ENCODE results near the gene HOXD9. TPM values are rescaled to one million over a fixed set of nuclear protein-coding genes. Genes with fewer than 3 reads are reported as not detected.

HOXD9 gene
- total RNA-seq, 2 experiments from 2014 or later, result not detected

DNA sequence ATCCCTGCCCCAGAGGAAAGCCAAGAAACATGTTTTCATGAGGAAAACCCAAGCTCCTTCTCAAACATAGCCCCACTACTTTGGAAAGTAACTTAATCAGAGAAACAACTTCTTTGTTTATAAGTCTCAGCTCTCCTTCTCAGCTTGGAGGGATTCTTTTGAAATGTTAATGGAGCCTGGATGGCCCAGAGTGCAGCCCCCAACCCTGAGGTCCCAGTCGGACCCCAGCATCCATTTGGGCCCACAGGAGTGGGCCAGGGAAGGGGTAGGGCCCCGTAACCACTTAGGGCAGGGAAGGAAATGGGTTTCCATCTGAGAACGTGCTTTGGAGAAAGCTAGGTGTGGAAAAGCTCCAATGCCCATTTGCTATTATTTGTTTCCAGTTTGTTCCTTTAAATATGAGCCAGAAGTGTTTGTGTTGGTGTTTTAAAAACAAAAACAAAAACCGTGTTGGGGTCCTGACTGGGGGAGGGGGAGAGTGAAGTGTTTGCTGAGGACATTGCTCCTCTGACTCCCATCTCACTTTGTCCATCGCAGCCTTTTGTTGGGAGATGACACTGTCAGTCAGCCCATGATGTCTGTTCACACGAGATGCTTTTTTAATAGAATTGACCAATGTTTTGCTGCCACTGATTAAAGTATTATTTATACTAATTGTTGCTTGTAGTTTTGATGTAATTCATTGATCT lies 33.0 kb downstream of the HOXD9 start:
- Mint-ChIP-seq H3K9me3 (no peaks in the 10 kb centered on the region), H3K36me3 (ENCODE audit: low read depth) (no peaks in the 10 kb centered on the region), H3K27ac (no peak overlapping the region), H3K27me3 (peaks cover 70% of the 10 kb centered on the region), H3K4me3 (no peak overlapping the region), H3K4me1 (ENCODE audit: low read depth) (peaks cover 15% of the 10 kb centered on the region)
- POLR2A ChIA-PET, result no interaction called here
- TF ChIP-seq, protein P1, sequence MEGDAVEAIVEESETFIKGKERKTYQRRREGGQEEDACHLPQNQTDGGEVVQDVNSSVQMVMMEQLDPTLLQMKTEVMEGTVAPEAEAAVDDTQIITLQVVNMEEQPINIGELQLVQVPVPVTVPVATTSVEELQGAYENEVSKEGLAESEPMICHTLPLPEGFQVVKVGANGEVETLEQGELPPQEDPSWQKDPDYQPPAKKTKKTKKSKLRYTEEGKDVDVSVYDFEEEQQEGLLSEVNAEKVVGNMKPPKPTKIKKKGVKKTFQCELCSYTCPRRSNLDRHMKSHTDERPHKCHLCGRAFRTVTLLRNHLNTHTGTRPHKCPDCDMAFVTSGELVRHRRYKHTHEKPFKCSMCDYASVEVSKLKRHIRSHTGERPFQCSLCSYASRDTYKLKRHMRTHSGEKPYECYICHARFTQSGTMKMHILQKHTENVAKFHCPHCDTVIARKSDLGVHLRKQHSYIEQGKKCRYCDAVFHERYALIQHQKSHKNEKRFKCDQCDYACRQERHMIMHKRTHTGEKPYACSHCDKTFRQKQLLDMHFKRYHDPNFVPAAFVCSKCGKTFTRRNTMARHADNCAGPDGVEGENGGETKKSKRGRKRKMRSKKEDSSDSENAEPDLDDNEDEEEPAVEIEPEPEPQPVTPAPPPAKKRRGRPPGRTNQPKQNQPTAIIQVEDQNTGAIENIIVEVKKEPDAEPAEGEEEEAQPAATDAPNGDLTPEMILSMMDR (IDR thresholded peaks at IDR 0.05), result no peak
- CTCF ChIA-PET, result interaction anchor here (1.0 to 2.3 kb wide), 5 partner anchors 16 to 399 kb away, joined by 3 to 7 read pairs (median 4); no protein-coding TSS in a partner anchor
- intact Hi-C loops (cut with micrococcal nuclease), result no loop called here
- no peak for DNase-seq
- no peak for ATAC-seq

DNA sequence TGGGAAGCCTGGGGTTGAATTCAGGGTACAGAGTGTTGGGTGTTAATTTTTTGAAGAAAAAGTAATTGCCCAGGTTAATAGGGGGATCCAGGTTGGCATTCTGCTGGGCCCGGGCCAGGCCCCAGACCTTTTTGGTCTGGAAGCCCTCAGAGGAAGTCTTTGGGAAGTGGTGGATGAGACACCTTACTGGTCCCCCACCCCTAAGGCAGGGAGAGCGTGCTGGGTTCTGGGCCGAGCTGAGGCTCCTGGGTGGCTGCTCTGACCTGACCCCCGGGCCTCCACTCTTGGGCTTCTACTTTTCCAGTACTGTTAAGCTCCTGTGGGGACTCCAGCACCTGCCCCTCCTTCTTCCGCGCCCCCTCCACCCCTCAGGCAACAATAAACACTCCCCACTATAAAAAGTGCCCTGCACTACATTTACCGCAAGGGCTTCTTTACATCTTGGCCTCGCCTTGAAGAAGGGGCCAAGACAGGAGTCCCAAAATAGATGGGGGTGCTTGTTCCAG lies 33.8 kb downstream of the HOXD9 start:
- no peak for DNase-seq
- H3K27ac Mint-ChIP-seq, result no peak overlapping the region
- TF ChIP-seq, protein P1 (IDR thresholded peaks at IDR 0.05), result no peak
- POLR2A ChIA-PET, result no interaction called here
- H3K27me3 Mint-ChIP-seq, result peaks cover 68% of the 10 kb centered on the region
- H3K4me3 Mint-ChIP-seq, result no peak overlapping the region
- H3K9me3 Mint-ChIP-seq, result no peaks in the 10 kb centered on the region
- CTCF ChIA-PET, result interaction anchor here (2.1 to 2.3 kb wide), 2 partner anchors 17 to 46 kb away, joined by 4 to 7 read pairs; no protein-coding TSS in a partner anchor
- intact Hi-C loops (cut with micrococcal nuclease), result no loop called here
- H3K36me3 Mint-ChIP-seq (ENCODE audit: low read depth), result no peaks in the 10 kb centered on the region
- ATAC-seq, result no peak
- H3K4me1 Mint-ChIP-seq (ENCODE audit: low read depth), result peaks cover 15% of the 10 kb centered on the region

DNA sequence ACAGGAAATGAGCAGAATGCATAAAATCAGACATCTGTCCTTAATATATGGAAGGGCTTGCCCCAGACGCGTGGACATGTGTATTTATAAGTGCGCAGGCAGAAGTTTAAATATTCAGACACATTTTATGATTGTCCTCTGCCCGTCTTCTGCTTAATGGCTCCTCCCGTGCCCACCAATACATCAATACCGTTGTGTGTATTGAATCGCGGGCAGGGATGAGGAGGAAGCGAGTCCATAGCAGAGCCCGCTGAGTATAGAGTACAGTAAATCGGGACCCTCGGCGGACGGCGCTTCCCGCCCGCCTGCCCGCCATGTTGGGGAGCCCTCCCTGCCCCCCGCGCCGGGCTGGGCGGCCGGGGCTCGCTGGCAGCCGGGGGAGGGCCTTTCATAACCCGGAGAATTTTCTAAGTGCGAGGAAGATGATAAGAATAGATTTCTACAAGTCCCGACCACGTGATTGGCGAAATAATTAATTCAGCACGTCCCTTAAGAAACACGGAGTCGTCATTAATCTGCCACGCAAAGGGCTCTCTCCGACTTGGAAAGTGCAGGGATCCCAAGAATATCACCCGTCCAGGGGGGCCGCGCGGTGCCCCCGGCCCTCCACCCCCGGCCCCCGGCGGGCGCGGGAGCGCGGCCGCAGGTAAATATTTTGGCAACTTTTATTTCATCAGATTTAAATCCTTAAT lies 34.4 kb downstream of the HOXD9 start, which contains the start of gene HOXD3:
Gene HOXD3, plus strand, starts transcription at position 501 of the 692 bp plus-strand sequence. CDS start 11,808 bp downstream, outside the sequence.
- ChIA-PET CTCF (no interaction called here), POLR2A (interaction anchor here (0.6 kb wide), 1 partner anchor 12 kb away, joined by 3 read pairs; no protein-coding TSS in a partner anchor)
- no peaks in the 10 kb centered on the region for H3K36me3 Mint-ChIP-seq (ENCODE audit: low read depth)
- DNase-seq, result no peak
- H3K27ac Mint-ChIP-seq, result no peak within 1 kb of the TSS
- intact Hi-C loops (cut with micrococcal nuclease), result no loop called here
- peaks cover 15% of the 10 kb centered on the region for H3K4me1 Mint-ChIP-seq (ENCODE audit: low read depth)
- H3K4me3 Mint-ChIP-seq, result peak within 1 kb of the TSS; percentile 28
- H3K27me3 Mint-ChIP-seq, result peaks cover 70% of the 10 kb centered on the region
- TF ChIP-seq, protein P1 (IDR thresholded peaks at IDR 0.05), result no peak
- no peaks in the 10 kb centered on the region for H3K9me3 Mint-ChIP-seq
- ATAC-seq, result no peak

DNA sequence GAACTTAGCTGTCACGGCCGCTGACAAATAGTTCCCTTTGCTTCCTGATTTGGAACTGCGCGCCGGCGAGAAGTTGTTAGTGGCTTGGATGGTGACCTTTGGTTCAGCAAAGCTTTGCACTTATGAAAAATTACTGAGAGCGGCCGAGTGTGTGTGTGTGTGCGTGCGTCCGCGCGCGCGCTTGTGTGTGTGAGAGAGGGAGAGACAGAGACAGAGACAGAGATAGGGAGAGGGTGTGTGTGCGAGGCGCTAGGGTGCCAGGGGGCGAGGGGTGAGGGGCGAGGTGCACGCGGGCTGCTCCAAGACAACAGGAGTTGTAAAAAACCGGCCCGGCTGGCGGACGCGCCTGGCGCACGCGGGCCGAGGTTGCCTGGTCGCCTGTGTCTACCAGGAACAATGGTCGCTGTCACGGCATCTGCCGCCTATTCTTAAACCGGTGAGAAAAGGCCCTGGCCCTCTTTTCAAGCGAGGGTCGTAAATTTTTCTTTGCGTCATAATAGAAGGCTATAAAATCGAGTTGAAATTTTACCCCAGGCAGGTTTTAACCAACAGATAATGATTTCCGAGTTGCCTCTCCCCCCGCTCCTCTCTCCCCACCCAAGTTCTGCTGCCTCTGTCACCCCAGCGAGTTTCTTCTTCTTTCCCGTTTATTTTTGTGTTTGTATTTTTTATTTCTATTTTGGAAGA lies 35.1 kb downstream of the HOXD9 start:
- ChIA-PET POLR2A (interaction anchor here (0.6 kb wide), 1 partner anchor 13 kb away, joined by 3 read pairs; no protein-coding TSS in a partner anchor), CTCF (interaction anchor here (1.1 kb wide), 1 partner anchor 297 kb away, joined by 3 read pairs; no protein-coding TSS in a partner anchor)
- Mint-ChIP-seq H3K4me1 (ENCODE audit: low read depth) (peaks cover 12% of the 10 kb centered on the region), H3K36me3 (ENCODE audit: low read depth) (no peaks in the 10 kb centered on the region), H3K4me3 (peak overlapping the region; percentile 28), H3K27me3 (peaks cover 71% of the 10 kb centered on the region), H3K9me3 (no peaks in the 10 kb centered on the region), H3K27ac (no peak overlapping the region)
- no peak for ATAC-seq
- peak; percentile 29 for DNase-seq
- TF ChIP-seq, protein P1 (IDR thresholded peaks at IDR 0.05), result no peak
- intact Hi-C loops (cut with micrococcal nuclease), result no loop called here
